NB4 (cell line): ENCODE measurements around the gene LNPEP.

ENCODE experiments used
- DNase-seq: peaks from one replicate; pipeline ENCODE4 v3.0.0; 2010; ENCODE audit warnings: low read depth
- H3K4me3 ChIP-seq: one replicate; pipeline ENCODE4 v1.5.1; 2011; ENCODE audit warnings: mild to moderate bottlenecking, low read depth, low read length, moderate library complexity
- CTCF ChIP-seq: IDR thresholded peaks from one replicate; pipeline ENCODE4 v1.5.1; 2012; ENCODE audit warnings: low read depth, low read length
- MAX ChIP-seq: IDR thresholded peaks from 2 replicates; pipeline ENCODE4 v1.6.1; 2011; ENCODE audit warnings: low read depth, low read length
- MYC ChIP-seq: IDR thresholded peaks from 2 replicates; pipeline ENCODE4 v1.6.1; 2011; ENCODE audit warnings: low read depth, low read length
- POLR2A ChIP-seq: IDR thresholded peaks from 2 replicates; pipeline ENCODE4 v1.6.1; 2011; ENCODE audit warnings: mild to moderate bottlenecking; ENCODE audit not compliant: insufficient read length; ENCODE audit errors: extremely low read depth

LNPEP gene

GRCh38 chr5:96902876-96903275 is 33.0 kb upstream of the LNPEP start:
- H3K4me3 ChIP-seq: no peak overlapping the region
- DNase-seq: no peak
- TF ChIP-seq MYC (no peak), POLR2A (no peak), CTCF (no peak), MAX (no peak)

GRCh38 chr5:96903300-96903699 is 32.6 kb upstream of the LNPEP start:
- no peak for DNase-seq
- no peak overlapping the region for H3K4me3 ChIP-seq
- TF ChIP-seq CTCF (no peak), POLR2A (no peak), MAX (no peak), MYC (no peak)

- peak; percentile 34 for DNase-seq
- TF ChIP-seq MYC (no peak), POLR2A (no peak), CTCF (no peak), MAX (no peak)
- H3K4me3 ChIP-seq: no peak overlapping the region
Observed at GRCh38 chr5:96904054-96904931, 31.6 kb upstream of the LNPEP start.

GRCh38 chr5:96905864-96906263 is 30.0 kb upstream of the LNPEP start:
- H3K4me3 ChIP-seq: no peak overlapping the region
- no peak for DNase-seq
- TF ChIP-seq MYC (no peak), CTCF (no peak)

GRCh38 chr5:96909003-96909402 is 26.9 kb upstream of the LNPEP start:
- TF ChIP-seq MYC (no peak), POLR2A (no peak), MAX (no peak), CTCF (no peak)
- H3K4me3 ChIP-seq: no peak overlapping the region
- no peak for DNase-seq

GRCh38 chr5:96909435-96909834 is 26.4 kb upstream of the LNPEP start:
- TF ChIP-seq MAX: no peak
- TF ChIP-seq CTCF: no peak
- no peak for TF ChIP-seq MYC
- TF ChIP-seq POLR2A: no peak
- H3K4me3 ChIP-seq: no peak overlapping the region
- DNase-seq: no peak
